Measurements from ENCODE around the gene RPS2.
"Not testable (repeated sequence)": the region's sequence is repeated elsewhere in the genome, so short reads cannot be mapped to it uniquely, and the experiment has no call there.

RPS2 gene

DNA sequence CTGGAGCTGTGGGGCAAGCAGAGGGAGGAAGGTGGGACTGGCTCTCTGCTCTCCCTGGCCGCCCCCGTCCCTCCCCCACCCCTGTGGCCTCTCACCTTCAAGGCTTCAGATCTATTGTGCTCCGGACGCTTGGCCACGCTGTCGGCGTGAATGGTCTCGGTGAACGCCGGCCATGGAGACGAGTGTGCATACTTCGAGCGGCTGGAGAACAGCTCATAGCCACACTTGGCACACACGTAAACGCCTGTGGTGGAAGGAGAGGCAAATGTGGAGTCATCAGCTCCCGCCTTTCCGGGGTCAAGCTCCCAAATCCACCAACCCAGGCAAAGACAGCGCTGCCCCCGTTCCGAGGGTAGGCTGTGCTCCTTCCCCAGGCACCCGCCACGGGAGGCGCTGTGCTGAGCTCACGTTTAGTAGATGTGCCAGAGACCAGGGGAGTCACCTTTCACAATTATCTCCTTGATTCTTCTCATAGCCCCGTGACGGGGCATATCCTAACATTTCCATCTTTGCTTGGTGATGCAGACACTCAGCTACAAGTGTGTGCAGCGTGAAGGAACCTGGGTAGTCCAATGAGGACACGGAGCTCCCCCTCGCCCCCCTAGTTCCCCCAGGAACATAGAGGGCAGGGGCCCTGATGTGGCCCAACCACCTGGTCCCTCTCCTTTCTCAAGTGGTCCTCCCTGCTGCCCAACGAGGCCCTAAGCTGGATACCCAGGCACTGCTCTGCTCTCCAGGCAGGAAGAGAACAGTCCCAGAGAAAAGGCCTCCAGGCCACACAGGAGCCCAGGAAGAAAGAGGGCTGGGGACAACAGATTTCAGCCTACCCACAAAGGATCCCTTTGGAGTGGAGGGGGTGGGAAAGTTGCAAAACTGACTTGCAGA lies 23.2 kb downstream of the RPS2 start:
- no peak for DNase-seq

DNA sequence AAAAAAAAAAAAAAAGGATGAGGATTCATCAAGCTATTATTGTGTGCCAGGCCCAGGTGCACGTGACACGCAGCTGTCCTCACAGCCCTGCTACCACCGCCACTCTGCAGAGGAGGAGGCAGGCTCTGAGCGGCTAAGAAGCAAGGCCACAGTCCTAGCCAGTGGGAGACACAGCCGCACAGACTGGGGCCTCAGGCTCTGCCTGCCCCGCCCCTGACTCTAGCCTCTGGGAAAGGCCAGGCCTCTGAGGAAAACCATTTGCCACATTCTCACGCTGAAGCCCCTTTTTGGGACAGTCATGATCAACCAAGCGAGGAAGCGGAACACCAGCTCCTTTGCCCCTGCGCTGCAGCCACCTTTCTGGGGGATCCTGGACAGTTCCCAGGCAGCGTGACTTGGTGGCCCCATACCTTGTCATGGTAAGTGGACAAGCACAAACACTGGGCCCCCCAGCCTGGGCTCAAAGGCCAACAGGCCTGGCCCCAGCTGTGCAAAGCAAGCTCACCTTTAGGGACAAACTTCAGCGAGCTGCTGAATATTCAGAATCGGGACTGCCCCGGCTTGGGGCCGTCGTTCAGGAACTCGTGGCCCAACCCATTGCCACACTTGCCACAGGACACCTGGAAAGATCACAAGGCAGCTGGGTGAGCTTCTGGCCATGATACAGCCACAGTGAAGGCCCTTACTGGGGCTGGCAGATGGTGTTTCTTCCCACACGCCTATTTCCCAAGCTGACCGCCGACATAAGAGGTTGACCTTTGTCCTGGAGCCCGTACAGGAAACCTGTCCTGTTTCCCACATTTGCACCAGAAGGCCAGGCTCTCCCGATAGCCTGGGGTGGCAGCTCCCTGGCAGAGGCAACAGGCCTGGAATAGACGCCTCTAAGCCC lies 24.1 kb downstream of the RPS2 start:
- DNase-seq = no peak

DNA sequence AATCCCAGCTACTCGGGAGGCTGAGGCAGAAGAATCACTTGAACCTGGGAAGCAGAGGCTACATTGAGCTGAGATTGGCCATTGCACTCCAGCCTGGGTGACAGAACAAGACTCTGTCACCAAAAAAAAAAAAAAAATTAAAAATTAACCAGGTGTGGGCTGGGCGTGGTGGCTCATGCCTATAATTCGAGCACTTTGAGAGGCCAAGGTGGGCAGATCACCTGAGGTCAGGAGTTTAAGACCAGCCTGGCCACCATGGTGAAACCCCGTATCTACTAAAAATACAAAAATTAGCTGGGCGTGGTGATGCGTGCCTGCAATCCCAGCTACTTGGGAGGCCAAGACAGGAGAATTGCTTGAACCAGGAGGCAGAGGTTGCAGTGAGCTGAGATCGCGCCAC lies 24.8 kb downstream of the RPS2 start:
- DNase-seq = not testable (repeated sequence)

DNA sequence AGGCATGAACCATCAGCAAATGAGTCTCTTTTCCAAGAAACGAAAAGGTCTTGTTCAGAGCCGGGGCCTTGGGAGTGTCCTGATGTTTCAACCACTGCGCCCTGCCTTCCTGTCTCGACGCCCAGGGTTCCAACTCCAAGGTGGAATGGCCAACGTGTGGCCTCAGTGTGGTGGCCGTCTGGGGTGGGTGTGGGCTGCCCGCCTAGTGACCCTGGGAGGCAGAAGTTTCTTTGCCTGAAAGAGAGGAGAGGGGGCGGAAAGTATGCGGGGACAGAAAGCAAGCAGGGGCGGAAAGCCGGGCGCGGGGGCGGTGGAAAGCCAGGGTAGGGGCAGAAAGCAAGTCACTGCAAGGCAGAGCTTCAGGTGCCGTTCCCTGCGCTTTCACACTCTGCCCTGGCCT lies 25.7 kb downstream of the RPS2 start:
- DNase-seq = no peak

DNA sequence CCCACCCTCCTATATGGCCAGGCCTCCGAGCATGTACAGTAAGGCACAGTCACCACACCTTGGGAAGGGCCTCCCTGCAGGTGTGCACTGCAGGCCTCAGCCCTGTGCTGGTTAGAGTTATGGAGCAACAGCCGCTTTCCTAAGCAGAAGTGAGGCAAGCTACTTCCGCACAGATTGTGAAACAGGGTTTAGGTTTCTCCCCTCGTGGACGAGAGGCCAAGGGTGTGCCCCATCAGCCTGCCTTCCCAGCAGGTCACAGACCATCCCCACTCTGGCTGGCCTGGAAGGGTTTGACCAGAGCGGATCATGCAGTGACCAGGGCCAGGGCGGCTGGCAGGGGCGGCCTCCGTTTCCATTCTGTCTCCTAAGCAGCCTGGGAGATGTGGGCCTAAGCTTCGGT lies 26.3 kb downstream of the RPS2 start:
- no peak for DNase-seq

DNA sequence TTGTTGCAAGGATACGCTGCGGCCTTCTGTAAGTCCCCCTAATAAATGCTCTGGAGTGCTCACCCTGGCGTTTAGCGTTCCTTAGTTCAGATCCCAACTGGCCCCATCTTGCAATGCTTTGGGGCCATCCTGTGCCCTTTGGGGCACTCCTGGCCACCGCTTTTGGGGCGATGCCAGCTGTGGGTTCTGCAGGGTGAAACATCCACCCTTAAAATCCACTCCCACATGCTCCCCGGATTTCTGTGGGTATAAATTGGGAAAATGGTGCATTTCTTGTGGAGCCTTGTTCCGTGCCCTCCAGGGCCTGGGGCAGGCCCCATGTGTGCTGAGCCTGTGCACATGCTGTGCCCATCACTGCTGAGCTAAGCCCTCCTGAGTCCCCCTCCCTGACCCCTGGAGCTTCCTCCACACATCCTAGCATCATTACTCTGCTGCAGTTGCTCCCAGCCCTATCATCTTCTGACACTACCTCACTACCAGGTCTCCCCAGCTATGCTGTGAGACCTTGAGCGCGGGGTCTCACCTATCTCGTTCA lies 27.6 kb downstream of the RPS2 start:
- DNase-seq = no peak

DNA sequence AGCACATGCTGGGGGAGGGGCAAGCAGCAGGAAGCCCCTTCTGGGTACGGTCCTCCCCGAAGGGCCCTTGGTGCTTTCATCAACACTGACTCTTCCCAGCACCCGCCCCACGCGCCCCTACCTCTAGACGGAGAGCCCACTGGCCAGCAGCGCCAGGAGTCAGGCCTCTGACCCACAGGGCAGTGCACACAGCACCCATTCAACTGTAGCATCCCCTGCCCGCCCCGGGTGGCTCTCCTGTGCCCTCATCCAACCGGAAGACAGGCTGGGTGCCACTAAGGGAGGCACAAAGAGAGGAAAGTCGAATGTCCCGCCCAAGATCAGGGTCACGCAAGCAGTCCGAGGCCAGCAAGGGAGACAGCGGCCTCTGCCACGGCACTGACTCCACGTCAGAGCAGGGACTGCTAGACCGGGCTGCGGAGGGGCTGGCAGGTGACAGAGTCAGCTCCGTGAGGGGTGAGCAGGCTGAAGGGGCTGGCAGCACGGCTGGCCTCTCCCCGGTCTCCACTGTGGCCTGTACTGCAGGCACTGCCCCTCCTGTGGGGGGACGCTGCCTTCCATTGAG lies 31.4 kb downstream of the RPS2 start:
- DNase-seq = no peak

DNA sequence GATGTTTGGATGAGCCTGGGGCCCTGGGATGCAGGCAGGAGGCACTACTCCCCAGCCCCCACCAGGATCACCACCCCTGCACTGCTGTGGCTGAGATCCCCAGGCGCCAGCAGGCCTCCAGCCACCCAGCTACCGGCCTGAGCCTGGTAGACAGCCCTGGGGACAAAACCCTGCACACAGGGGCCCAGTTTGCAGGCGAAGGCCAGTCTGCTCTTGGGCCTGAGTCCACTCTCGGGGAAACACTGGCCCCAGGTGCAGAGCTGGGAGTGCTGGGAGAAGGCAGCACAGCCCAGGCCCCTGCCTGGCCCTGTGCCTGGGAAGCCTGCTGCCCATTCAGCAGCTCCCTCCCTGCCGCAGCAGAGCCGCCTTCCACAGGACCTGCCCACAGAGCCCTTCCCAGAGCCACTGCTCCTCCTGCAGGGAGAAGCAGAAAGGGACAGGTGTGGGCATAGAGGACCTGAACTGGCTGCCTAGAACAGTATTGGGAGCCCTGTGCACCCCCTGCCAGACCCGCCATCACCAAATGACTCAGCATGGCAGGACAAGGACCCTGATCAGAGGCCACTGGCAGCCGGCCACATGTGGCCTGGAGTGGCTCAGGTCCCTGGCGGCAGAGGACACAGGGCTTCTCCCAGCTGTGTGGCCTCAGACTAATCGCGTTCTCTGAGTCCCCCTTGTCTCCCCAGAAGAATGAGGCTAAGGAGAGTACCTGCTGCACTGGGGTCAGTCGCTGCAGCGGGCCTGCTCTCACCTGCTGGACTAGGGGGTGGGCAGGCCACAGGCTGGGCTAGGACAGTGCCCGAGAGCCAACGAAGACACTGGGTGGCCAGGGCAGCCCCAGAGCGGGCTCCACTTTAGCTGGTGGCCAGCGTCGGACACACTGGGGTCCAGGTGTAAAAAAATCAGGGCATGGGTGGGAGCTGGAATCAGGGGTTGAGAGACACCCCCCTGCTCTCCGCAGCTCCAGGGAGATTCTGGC lies 32.3 kb downstream of the RPS2 start:
- DNase-seq = no peak

DNA sequence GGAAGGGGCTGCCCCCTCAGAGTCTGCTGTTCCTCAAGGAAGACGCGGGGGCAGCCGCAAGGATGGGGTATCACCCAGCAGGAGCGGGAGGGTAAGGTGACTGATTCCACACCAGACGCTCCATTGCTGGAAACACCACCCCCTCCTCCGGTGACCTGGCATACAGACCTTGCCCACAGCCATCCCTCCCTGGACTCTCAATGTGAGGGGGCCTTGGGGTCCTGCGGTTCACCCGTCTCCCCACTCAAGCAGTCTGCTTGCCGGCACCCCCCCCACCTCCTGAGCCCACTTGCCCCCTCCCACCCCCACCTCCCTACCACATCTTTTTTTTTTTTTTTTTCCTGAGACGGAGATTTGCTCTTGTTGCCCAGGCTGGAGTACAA lies 34.3 kb downstream of the RPS2 start:
- no peak for DNase-seq

DNA sequence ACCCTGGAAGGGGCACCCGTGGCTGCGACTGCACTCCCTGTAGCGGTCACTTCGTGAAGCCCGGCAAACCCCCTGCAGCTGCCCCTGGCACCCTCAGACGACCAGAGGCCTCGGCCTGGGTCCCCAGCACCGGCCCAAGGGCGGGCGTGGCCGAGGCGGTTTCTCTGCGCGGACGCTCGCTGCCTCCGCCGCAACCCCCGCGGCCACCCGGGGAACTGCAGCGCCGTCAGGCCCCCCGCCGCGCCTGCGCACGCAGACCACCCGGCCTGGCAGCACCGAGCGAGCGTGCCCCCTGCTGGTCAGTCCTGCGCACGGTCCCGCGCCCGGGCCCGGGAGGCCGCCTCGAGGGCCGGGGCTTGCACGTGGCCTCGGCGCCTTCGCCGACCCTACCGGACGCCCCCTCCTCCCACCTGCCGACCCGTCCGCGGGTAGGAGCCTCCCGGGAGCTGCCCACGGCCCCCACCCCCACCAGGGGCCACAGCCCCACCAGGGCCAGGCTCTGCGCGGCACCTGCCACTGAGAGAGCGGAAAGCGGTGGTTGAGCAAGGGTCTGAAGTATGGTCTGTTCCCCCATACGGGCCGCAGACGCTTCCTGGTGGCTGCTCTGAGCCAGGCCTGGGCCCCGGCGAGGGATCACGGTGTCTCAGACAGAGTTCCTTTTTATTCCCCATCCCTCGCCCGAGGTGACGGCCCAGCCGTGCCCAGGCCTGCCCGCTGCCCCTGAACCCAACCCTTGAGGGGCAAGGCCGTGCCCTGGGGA lies 34.9 kb downstream of the RPS2 start:
- peak; percentile 87 to 95 (median 91) for DNase-seq

DNA sequence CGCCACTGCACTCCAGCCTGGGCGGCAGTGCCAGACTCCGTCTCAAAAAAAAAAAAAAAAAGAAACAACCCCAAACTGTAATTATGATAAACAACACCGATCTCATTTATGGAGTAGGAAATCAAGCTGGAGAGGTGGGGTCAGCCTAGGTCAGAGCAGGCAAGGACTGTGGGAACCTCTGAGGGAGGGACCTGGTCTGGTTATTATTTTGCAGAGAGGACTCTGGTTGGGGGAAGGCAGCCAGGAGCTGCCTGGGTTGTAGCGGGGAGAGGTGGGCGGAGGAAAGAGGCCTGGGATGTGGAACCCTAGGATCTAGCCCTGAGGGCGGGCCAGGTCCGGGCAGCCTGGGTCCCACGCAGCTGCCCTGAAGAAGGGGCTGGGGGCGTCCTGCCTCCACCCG lies 35.5 kb downstream of the RPS2 start:
- no peak for DNase-seq

DNA sequence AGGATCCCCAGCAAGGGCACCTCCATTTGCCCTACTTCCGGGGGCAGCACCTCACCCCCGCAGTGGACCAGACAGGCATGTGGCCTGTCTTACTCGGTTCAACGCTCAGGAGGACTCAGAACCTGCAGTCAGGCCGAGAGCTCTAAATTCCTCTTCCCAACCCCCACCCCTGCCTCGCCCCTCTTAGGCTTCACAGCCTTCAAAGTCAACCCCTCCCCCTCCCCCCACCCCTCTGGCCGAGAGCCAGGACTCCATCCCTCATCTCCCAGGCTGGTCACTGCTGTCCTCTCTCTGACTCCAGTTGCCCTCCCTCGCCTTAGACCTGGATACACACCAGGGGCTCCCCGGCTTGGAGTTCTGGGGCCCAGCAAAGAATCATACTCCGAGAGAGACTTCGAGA lies 38.4 kb downstream of the RPS2 start:
- DNase-seq = no peak

DNA sequence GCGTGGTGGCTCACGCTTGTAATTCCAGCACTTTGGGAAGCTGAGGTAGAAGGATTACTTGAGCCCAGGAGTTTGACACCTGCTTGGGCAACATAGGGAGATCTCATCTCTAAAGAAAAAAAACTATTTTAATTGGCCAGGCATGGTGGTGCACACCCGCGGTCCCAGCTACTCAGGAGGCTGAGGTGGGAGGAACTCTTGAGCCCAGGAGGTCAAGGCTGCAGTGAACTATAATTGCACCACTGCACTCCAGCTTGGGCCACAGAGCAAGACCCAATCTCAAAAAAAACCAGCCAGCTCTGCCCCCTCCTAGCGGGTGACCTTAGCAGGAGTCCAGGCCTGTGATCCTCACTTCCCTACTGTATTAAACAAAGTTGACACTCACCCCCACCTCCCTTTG lies 40.5 kb downstream of the RPS2 start:
- DNase-seq = no peak

DNA sequence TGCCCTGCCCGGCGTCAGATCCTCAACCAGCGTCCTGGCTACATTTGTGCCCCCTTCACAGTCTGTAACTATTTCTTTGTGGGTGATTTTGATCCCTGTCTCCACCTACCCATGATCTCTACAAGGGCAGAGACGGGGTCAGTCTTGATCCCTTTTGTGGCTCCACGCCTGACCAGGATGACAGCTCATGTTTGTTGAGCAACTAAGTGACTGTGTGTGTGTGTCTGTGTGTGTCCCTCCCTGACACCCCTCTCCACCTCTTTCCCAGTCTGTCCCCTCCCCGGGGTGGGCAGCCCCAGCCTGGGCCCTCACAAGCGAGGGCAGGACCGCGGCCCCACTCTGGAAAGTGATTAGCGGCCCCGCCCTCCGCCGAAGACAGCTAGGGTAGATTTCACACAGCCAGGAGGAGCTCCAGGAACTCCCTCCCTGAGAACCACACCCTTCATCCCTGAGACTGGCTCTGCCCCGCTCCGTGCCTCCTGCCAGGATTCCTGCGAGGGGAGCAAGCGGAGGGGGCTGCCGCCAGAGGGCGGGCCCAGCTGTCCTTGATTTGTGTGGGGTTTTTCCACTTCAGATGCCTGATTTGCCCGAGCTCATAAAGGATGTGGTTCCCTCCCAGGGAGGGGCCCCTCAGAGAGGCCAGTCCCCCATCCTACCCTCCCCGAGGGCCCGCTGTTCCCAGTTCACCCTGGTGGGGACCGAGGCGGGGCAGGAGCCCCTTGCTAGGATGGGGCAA lies 41.2 kb downstream of the RPS2 start:
- no peak for DNase-seq

DNA sequence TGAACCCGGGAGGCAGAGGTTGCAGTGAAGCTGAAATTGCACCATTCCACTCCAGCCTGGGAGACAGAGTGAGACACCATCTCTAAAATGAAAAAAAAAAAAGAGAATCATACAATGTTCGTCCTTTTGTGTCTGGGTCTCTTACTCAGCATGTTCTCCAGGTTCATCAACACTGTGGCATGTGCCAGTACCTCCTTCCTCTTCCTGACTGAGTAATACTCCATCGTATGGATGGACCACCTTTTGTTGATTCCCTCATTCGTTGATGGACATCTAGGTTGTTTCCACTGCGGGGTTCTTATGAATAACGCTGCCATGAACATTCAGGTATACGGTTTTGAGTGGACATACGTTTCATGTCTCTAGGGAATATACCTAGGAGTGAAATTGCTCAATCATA lies 42.3 kb downstream of the RPS2 start:
- DNase-seq = no peak

DNA sequence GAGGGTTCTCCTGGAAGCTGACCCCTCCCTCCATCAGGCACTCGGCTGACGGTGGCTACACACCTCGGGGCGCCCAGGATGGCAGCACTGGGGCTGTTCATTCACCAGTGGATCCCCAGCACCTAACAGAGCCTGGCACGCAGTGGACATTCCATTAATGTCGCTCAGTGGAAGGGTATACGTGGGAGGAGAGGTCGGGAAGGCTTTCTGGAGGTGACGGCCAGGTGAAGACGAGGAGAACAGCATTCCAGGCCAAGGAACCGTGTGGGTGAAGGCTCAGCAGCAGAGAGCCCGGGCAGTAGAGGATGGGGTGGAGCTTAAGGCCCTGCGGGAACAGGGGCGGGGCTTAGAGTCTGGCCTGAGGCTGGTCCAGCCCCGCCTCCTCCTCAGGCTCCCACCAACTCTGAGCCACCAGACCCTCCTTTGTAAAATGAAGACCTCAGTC lies 43.9 kb downstream of the RPS2 start:
- no peak for DNase-seq

DNA sequence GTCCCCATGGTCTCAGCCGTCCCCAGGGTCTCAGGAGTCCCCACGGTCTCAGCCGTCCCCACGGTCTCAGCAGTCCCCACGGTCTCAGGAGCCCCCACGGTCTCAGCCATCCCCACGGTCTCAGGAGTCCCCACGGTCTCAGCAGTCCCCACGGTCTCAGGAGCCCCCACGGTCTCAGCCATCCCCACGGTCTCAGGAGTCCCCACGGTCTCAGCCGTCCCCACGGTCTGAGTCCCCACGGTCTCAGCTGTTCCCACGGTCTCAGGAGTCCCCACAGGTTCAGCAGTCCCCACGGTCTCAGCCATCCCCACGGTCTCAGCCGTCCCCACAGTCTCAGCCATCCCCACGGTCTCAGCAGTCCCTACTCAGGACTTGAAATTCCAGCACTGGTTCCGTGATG lies 44.5 kb downstream of the RPS2 start:
- not testable (repeated sequence) for DNase-seq

DNA sequence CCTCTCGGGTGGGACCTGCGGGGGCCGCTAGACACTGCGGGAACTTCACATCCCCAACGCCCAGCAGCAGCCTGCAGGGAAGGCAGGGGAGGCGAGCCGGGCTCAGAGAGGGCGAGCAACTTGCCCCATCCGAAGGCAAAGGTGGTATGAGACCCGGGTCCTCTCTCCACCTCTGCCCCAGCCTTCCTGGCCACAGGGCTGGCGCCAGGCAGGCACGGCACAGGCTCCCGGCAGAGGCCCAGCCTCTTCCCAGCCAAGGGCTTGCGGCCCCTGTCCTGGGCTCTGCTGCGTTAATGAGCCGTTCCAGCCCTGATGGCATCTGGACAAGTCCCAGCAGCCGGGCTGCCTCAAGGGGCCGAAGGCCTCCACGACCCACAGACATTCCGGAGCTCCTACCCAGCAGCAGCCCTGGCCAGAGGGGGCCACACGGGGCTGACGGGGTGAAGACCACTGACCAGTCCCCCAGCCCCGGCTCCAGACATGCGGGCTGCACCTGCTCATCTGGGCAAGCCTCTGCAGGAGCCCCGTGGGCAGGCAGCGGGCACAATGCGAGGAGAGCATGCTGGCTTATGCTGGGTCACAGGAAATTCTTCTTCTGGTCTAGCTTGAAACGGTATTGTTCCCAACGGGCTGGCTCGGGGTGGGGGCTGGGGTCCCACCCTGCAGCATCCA lies 45.2 kb downstream of the RPS2 start:
- no peak for DNase-seq

DNA sequence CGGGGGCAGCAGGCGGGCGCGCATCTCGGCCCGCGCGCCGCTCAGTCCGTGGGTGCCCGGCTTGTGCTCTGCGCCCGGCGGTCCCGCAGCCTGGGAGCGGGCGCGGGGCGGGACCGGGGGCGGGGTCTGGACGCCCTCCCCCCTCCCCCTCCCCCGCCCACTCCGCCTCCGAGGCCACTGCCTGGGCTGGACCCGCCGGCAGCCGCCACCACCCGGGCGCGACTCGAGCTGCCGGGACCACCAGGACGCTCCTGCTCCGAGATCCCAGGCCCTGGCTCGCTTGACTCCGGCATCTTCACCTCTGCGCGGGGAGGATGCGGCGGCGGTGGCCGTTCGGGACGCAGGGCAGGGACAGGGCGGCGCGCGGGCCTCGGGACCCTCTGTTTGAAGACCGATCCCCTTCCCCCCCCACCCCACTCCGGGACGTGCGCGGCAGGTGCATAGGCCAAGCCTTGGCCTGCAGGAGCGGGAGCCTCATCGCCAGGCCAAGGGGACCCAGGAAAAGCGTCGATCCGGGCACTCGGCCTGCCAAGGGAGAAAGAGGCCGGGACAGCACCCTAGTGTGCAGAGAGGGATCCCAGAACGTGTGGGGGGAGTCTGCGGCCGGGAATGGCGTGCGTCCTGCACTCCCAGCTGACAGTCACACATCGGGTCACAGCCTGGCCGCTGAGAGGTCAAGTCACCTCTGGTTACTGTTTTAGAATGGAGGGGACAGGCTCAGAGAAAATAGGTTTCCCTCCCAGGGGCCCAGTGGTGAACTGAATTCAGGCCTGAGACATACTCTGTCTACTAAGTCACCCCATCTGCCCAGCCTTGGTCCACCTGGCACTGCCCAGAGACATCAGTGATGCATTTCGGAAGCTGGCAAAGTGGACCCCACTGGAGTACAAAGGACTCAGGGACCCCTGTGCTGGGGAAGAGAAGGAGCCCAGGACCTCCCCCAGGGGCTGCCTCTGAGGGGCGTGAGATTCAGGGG lies 46.0 kb downstream of the RPS2 start, which contains the start of gene HS3ST6:
TSS of gene HS3ST6 (minus strand) at position 65 of the 976 bp plus-strand sequence. CDS start 92 bp downstream, outside the sequence.
- DNase-seq = no peak

Measured in activated CD4-positive, CD25-positive, alpha-beta regulatory T cell (primary cell).